ENCODE data around the gene ATAT1. TPM values are rescaled to one million over a fixed set of nuclear protein-coding genes. Genes with fewer than 3 reads are reported as not detected.

Gene ATAT1
- total and polyA plus RNA-seq, 9 of the 15 experiments (the other 6 are each of a cell fraction or from before 2014, with no cell fraction given): 0.65 to 5.8 (median 1.6) TPM

DNA sequence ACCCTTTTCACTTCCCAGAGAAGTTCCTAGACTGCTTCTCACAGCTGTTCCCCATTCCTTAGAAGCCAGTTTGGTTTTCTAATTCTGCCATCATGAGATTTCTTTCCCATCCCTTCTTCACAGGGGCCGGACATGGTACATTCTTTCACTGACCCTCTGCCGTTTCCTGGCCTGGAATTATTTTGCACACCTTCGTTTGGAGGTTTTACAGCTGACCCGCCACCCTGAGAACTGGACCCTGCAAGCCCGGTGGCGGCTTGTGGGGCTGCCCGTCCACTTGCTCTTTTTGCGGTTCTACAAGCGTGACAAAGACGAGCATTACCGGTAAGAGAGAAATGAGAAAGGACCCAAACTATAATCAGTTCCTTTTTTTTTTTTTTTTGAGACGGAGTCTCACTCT, 24.5 kb downstream of the ATAT1 start (continued):
- TF ChIP-seq MECOM (CRISPR knock-in tag; IDR thresholded peaks at IDR 0.05) (no peak), POLR2A (conservative IDR thresholded peaks at IDR 0.05) (peak; percentile 2; the same call in 1 of the 2 replicates), FOXM1 (IDR thresholded peaks at IDR 0.05; ENCODE audit: low read depth) (no peak), FOXM1 (CRISPR knock-in tag; IDR thresholded peaks at IDR 0.05; ENCODE audit: low read depth) (no peak), TSC22D4 (tag; IDR thresholded peaks at IDR 0.05) (no peak)
- TF ChIP-seq, protein P1, sequence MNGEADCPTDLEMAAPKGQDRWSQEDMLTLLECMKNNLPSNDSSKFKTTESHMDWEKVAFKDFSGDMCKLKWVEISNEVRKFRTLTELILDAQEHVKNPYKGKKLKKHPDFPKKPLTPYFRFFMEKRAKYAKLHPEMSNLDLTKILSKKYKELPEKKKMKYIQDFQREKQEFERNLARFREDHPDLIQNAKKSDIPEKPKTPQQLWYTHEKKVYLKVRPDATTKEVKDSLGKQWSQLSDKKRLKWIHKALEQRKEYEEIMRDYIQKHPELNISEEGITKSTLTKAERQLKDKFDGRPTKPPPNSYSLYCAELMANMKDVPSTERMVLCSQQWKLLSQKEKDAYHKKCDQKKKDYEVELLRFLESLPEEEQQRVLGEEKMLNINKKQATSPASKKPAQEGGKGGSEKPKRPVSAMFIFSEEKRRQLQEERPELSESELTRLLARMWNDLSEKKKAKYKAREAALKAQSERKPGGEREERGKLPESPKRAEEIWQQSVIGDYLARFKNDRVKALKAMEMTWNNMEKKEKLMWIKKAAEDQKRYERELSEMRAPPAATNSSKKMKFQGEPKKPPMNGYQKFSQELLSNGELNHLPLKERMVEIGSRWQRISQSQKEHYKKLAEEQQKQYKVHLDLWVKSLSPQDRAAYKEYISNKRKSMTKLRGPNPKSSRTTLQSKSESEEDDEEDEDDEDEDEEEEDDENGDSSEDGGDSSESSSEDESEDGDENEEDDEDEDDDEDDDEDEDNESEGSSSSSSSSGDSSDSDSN (IDR thresholded peaks at IDR 0.05; ENCODE audit: borderline replicate concordance in 1 of 2, low read depth in 2 of 2, low read length in 2 of 2): no peak
- TF ChIP-seq, protein P2, sequence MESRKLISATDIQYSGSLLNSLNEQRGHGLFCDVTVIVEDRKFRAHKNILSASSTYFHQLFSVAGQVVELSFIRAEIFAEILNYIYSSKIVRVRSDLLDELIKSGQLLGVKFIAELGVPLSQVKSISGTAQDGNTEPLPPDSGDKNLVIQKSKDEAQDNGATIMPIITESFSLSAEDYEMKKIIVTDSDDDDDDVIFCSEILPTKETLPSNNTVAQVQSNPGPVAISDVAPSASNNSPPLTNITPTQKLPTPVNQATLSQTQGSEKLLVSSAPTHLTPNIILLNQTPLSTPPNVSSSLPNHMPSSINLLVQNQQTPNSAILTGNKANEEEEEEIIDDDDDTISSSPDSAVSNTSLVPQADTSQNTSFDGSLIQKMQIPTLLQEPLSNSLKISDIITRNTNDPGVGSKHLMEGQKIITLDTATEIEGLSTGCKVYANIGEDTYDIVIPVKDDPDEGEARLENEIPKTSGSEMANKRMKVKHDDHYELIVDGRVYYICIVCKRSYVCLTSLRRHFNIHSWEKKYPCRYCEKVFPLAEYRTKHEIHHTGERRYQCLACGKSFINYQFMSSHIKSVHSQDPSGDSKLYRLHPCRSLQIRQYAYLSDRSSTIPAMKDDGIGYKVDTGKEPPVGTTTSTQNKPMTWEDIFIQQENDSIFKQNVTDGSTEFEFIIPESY (CRISPR knock-in tag; IDR thresholded peaks at IDR 0.05): peak; percentile 67; the same call in 1 of the 2 replicates

All from K562 (cell line).